Kidney (tissue), 14 donors: ENCODE measurements around the gene CACNB3. TPM values are rescaled to one million over a fixed set of nuclear protein-coding genes. Genes with fewer than 3 reads are reported as not detected.

Source experiments
- DNase-seq, 5 donors: peaks; one replicate each; pipeline ENCODE4 v3.0.0-alpha.2; 2013 to 2020
- FAIRE-seq: peaks from 2 replicates; lab custom pipeline; 2012; peaks lifted over from hg19 to GRCh38; lab: Jason Lieb, UNC
- H3K27ac ChIP-seq, 2 donors: one replicate each; pipeline ENCODE4 v1.7.0; 2013; ENCODE audit warnings: low read depth in 2 of 2, low read length in 2 of 2, inconsistent platforms in 1 of 2
- H3K27me3 ChIP-seq: one replicate; pipeline ENCODE4 v1.7.1; 2013; ENCODE audit warnings: low read length, inconsistent platforms; ENCODE audit not compliant: control insufficient read depth, insufficient read depth
- H3K36me3 ChIP-seq, 3 donors: one replicate each; pipeline versions ENCODE4 v1.7.0 to v1.7.1; 2013; ENCODE audit warnings: low read length in 3 of 3, control low read depth in 1 of 3, inconsistent platforms in 1 of 3; ENCODE audit not compliant: insufficient read depth in 3 of 3, control insufficient read depth in 2 of 3
- H3K4me1 ChIP-seq, 3 donors: one replicate each; pipeline versions ENCODE4 v1.7.0 to v1.7.1; 2013; ENCODE audit warnings: low read length in 3 of 3, inconsistent platforms in 1 of 3, low read depth in 1 of 3; ENCODE audit not compliant: control insufficient read depth in 2 of 3, insufficient read depth in 2 of 3
- H3K4me3 ChIP-seq, 3 donors: one replicate each; pipeline versions ENCODE4 v1.7.0 to v1.8.1; 2013; ENCODE audit warnings: low read length in 3 of 3, control low read depth in 1 of 3, inconsistent platforms in 1 of 3
- H3K9ac ChIP-seq, 3 donors: one replicate each; pipeline versions ENCODE4 v1.7.0 to v1.7.1; 2013; ENCODE audit warnings: low read length in 3 of 3, control low read depth in 1 of 3, inconsistent platforms in 1 of 3
- H3K9me3 ChIP-seq, 3 donors: one replicate each; pipeline versions ENCODE4 v1.7.0 to v1.7.1; 2013; ENCODE audit warnings: low read length in 3 of 3, control low read depth in 1 of 3, inconsistent platforms in 1 of 3; ENCODE audit not compliant: control insufficient read depth in 2 of 3, insufficient read depth in 1 of 3
- CTCF ChIP-seq: IDR thresholded peaks from 3 replicates; pipeline ENCODE4 v1.5.1; 2012; ENCODE audit warnings: mild to moderate bottlenecking, moderate library complexity, borderline replicate concordance; ENCODE audit not compliant: insufficient read depth; ENCODE audit errors: extremely low read depth
- intact Hi-C: fragments of 100-400 bp; cut with DNase I; formaldehyde crosslinking; loops from one replicate; pipeline ENCODE4 v1.11.1; 2022
- polyA plus RNA-seq: library from polyadenylated mRNA; stranded (reverse); fragments of 350-450 nt; fragmentation: Illumina TruSeq; extraction: RNeasy Lipid Tissue Mini Kit (QIAGEN cat#74804); gene quantifications from one replicate; pipeline ENCODE4 v1.2.3, GENCODE V29; 2014; ENCODE audit warnings: low read depth, low replicate concordance; ENCODE audit not compliant: insufficient read depth
- total RNA-seq: library from RNA; stranded (reverse); fragmentation: NEBNext Ultra II Directional; extraction: Animal tissue kit (Norgen Biotek cat#: 25700); gene quantifications from one replicate; pipeline ENCODE4 v1.2.1, GENCODE V29; 2021
- donor health status: control.
- donor health status: control.
- donor health status: control.
- donor health status: control.
- donor health status: control.
- donor health status: DM: yes; HTN: yes; CAD: no.
- donor health status: Normal renal cell carcinoma (clear cell type).

The CACNB3 gene
- total and polyA plus RNA-seq, 2 donors from 2014 or later: 17.9 to 19.6 TPM

GRCh38 chr12:48800971-48801370 lies 17.3 kb upstream of the CACNB3 start:
- no peaks in the 10 kb centered on the region for H3K4me1 ChIP-seq
- H3K9me3 ChIP-seq: no peaks in the 10 kb centered on the region
- TF ChIP-seq CTCF: no peak
- DNase-seq (no peak), FAIRE-seq (no peak)
- no peak overlapping the region for H3K4me3 ChIP-seq
- no peaks in the 10 kb centered on the region for H3K36me3 ChIP-seq
- intact Hi-C loops: no loop called here
- H3K27me3 ChIP-seq: no peaks in the 10 kb centered on the region
- no peak overlapping the region for H3K9ac ChIP-seq
- H3K27ac ChIP-seq: no peak overlapping the region

GRCh38 chr12:48803675-48804074 lies 14.6 kb upstream of the CACNB3 start:
- H3K36me3 ChIP-seq: no peaks in the 10 kb centered on the region
- no peak overlapping the region for H3K4me3 ChIP-seq
- TF ChIP-seq CTCF: no peak
- FAIRE-seq (no peak), DNase-seq (no peak)
- no peak overlapping the region for H3K9ac ChIP-seq
- H3K9me3 ChIP-seq: no peaks in the 10 kb centered on the region
- no peaks in the 10 kb centered on the region for H3K27me3 ChIP-seq
- intact Hi-C loops: no loop called here
- H3K4me1 ChIP-seq: no peaks in the 10 kb centered on the region
- no peak overlapping the region for H3K27ac ChIP-seq

GRCh38 chr12:48807981-48808380 lies 10.3 kb upstream of the CACNB3 start:
- Histone ChIP-seq H3K36me3 (no peaks in the 10 kb centered on the region), H3K27ac (no peak overlapping the region), H3K9ac (no peak overlapping the region), H3K27me3 (no peaks in the 10 kb centered on the region), H3K4me1 (peaks cover 0 to 7% (median 5%) of the 10 kb centered on the region in 3 donors), H3K9me3 (no peaks in the 10 kb centered on the region), H3K4me3 (no peak overlapping the region)
- no peak for DNase-seq
- no peak for TF ChIP-seq CTCF
- FAIRE-seq: no peak
- intact Hi-C loops: no loop called here

- Histone ChIP-seq H3K9ac (no peak overlapping the region), H3K9me3 (no peaks in the 10 kb centered on the region), H3K4me1 (peaks cover 0 to 18% (median 5%) of the 10 kb centered on the region in 3 donors), H3K27ac (no peak overlapping the region), H3K4me3 (no peak overlapping the region), H3K27me3 (no peaks in the 10 kb centered on the region), H3K36me3 (no peaks in the 10 kb centered on the region)
- TF ChIP-seq CTCF: no peak
- intact Hi-C loops: no loop called here
- DNase-seq (peak in 4 of 5 donors; percentile 73 to 90 (median 84)), FAIRE-seq (no peak)
Observed at GRCh38 chr12:48810903-48811431, 7.3 kb upstream of the CACNB3 start.
